ENCODE data around the gene PDCD11.
"Not testable (repeated sequence)": the region's sequence is repeated elsewhere in the genome, so short reads cannot be mapped to it uniquely, and the experiment has no call there.

Gene PDCD11

DNA sequence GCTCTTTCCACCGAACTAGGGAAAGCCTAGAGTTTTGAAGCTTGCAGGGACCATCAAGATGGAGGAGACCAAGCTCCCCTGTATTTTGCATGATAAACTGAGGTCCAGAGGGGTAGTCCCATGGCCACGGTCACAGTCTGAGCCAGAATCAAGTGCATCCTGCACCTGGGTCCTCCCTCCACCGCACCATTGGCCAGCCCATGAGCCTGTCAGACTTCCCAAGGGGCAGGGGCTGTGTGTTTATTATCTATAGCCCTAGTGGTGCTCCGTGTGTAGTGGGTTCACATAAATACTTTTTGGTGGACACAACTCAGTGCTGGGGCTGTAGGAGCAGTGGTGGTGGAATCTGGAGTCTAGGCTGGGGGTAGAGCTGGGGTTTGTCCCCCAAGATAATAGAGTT is 79.0 kb downstream of the PDCD11 start:
- DNase-seq: no peak

GRCh38 chr10:103476046-103476768 is 79.8 kb downstream of the PDCD11 start:
- no peak for DNase-seq

DNA sequence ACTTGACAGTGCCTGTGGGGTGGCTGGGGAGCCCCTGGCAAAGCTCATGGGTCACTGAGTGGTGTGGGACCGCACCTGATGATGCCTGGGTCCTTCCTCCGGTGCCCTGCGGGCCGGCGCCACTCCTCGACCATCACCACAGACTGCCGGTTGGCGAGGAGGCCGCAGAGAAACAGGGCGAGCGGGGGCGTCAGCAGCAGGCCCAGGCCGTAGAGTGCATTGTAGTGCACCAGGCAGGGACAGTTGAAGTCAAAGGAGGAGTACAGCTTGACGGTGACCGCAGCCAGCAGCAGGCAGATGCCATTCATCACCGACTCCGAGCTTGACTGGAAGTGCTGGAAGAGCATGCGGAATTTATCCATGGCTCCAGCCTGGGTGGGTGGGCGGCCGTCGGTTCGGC is 82.2 kb downstream of the PDCD11 start:
- no peak for DNase-seq

- DNase-seq: no peak
Observed at GRCh38 chr10:103479135-103479534, 82.7 kb downstream of the PDCD11 start, which contains the start of gene CALHM3. Gene CALHM3, minus strand, starts transcription at chr10:103479240. Its CDS starts 208 bp downstream, at chr10:103479032.

- no peak for DNase-seq
Observed at GRCh38 chr10:103480521-103480920, 84.1 kb downstream of the PDCD11 start.

- no peak for DNase-seq
Observed at GRCh38 chr10:103481974-103482531, 85.6 kb downstream of the PDCD11 start.

DNA sequence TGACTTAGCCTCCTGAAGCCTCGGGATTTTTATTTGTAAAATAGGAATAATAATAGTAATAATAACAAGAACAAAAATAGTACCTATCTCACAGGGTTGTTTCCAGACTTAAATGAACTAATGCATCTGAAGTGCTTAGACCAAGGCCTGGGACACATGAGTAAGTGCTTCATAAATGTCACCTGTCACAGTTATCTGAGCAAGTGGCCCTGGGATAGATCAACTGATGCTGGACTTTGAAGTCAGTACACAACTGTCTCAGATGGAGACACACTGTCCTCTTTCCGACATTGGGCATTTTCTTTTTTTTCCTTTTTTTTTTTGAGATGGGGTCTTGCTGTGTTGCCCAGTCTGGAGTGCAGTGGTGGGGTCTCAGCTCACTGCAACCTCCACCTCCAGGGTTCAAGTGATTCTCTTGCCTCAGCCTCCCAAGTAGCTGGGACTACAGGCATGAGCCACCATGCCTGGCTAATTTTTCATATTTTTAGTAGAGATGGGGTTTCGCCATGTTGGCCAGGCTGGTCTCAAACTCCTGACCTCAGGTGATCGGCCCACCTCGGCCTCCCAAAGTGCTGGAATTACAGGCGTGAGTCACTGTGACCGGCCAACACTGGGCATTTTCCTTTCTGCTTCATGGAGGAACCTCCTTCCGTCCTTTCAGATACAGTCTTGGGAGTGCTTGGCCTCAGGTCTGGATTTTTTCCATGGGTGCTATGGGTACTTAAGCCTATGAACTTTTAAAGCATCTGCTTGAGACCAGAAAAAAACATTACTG is 90.4 kb downstream of the PDCD11 start:
- not testable (repeated sequence) for DNase-seq

- no peak for DNase-seq
Observed at GRCh38 chr10:103487410-103487708, 90.9 kb downstream of the PDCD11 start.

DNA sequence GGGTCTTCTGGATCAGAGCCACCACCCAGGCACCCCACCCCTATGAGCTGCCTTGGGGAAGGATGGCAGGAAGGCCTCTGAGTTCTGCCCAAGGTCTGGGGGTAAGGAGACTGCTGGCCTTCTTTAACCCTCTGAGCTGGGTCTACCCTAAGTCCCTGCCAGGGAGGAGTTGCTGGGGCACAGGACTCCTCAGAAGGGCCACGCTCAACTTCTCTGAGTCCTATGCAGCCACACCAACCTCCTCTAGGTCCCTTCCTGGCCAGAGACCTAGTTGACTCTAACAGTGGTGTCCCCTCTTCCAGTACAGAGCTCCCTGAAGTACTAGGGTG is 94.5 kb downstream of the PDCD11 start:
- DNase-seq: no peak

GRCh38 chr10:103491729-103492364 is 95.4 kb downstream of the PDCD11 start:
- no peak for DNase-seq

GRCh38 chr10:103492655-103493261 is 96.3 kb downstream of the PDCD11 start:
- no peak for DNase-seq

DNA sequence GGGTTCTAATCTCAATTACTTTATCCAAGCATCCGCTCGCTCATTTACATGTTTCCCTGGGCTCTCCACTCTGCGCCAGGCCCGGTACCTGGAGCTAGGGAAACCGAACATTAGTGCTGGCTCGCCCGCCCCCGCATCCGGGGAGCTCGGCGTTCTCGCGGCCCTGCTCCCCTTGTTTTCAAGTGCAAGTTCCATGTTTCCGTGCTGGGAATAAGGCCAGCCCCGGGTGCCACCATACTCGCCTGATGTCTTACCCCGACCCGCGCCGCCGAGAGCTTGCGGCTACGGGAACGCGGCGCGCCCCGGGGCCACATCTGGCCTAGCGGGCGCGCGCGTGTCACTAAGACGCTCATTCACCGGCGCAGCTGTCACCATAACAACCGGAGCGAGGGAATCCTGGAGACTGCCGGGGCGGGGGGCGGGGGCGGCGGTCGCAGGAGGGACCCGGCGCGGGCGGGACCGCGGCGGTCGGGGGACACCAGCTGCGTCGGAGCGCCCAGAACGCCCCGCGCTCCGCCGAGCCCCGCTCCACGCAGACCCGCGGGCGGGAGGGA is 97.0 kb downstream of the PDCD11 start, which contains the start of gene NEURL1:
NEURL1 (plus strand) TSS at position 344 of the 554 bp plus-strand sequence. CDS start 683 bp downstream, outside the sequence.
- DNase-seq: peak; percentile 15 to 43

DNA sequence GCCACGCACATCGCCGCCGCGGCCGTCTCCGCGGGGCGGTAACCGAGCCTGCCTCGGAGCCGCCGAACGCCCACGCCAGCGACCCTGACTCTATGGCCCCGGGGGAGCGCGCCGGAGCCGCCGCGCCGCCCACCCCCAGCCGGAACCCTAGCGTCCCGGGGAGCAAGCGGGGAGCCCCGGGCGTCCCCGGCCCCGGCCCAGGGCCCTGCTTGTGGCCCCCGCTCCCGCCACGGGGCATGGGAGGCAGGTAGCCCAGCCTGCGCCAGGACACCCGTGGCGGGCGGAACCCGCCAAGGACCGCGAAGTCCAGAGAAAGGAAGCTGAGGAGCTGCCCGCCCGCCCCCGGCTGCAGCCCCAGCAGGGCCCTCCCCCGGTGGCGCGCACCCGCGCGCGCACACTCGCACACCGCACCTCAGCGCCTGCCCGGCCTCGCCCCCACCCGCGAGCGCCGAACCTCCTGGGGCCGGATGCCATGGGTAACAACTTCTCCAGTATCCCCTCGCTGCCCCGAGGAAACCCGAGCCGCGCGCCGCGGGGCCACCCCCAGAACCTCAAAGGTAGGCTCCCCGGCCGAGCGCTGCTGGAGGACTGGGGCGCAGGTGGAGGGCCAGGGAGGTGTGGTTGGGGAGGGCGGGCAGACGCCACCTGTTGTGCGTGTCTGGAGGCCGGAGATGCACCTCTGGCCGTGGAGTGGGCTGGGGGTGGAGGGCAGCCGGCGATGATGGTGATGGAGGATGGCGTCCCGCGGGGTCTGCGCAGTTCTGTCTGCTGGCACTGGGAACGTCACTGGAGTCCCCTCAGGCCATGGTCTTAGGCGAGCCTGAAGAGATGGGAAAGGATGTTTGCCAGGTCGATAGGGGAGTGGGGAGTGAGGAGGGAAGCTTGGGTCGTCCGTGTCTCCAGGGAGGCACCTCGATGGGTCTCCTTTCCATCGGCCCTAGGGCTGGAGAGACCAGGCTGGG is 97.8 kb downstream of the PDCD11 start:
- DNase-seq: no peak

- no peak for DNase-seq
Observed at GRCh38 chr10:103495321-103495720, 98.9 kb downstream of the PDCD11 start.

Measured in NCI-H187 (cell line).